Muscle of arm (tissue), 12 donors: ENCODE data around the gene ERBB3. TPM values are rescaled to one million over a fixed set of nuclear protein-coding genes. Genes with fewer than 3 reads are reported as not detected.

Experiments used
- DNase-seq: peaks from one replicate; pipeline ENCODE4 v3.0.0-alpha.2; 2013
- polyA plus RNA-seq, 12 donors: library from polyadenylated mRNA; unstranded; fragments of 120-200 nt; gene quantifications; one replicate each; pipeline ENCODE4 v1.2.1, GENCODE V29; 2013; ENCODE audit not compliant: insufficient read length in 12 of 12

The ERBB3 gene
- polyA plus RNA-seq, 12 donors: 119 to 2,162 (median 195) TPM

DNA sequence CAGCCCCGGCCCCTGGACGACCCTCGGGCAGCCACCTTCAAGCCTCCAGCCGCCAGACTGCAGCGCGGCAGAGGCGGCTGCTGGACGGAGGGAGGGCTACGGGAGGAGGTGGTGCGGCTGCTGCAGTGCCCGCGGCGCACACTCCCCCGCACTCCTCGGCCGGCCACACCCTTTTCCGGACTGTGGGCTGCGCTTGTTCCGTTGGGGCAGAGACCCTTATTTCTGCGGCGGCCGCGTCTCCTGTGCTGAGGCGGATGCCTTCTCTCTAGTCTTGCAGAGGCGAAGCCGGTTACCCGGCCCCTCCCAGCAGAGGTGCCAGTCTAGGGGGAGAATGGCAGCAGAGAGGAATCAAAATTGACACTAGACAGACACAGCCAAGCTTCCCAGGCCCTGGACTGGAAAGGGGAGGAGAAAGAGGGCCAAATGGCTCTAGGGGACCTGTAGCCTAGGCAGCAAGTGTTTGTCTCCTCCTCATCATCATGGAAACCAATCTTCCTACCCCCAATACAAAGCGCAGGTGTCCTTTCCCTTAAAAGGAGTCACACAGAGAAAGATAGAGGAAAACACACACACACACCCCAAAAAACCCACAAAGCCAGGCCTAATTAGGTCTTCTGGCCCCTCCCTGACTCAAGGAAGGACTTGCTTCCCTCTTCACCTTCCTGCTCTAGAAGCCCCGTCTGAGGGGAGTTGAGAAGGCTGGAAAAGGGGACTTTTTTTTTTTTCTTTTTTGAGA, 49.4 kb downstream of the ERBB3 start:
- peak; percentile 31 for DNase-seq

- no peak for DNase-seq
Observed at GRCh38 chr12:56129942-56130495, 50.1 kb downstream of the ERBB3 start.

- no peak for DNase-seq
Observed at GRCh38 chr12:56130876-56131275, 50.9 kb downstream of the ERBB3 start.

DNA sequence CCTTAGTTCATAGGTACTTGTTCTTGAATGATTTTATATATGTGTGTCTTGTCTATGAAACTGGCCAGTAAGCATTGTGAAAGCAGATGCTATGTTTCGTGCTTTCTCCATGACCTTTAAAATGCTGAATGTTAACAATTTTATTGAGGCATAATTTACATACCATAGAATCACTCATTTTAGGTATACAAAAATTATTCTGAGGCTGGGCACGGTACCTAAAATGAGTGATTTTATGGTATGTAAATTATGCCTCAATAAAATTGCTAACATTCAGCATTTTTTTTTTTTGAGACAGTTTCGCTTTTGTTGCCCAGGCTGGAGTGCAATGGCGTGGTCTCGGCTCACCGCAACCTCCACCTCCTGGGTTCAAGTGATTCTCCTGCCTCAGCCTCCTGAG, 54.9 kb downstream of the ERBB3 start:
- no peak for DNase-seq

- DNase-seq: no peak
Observed at GRCh38 chr12:56137853-56138571, 58.0 kb downstream of the ERBB3 start.

DNA sequence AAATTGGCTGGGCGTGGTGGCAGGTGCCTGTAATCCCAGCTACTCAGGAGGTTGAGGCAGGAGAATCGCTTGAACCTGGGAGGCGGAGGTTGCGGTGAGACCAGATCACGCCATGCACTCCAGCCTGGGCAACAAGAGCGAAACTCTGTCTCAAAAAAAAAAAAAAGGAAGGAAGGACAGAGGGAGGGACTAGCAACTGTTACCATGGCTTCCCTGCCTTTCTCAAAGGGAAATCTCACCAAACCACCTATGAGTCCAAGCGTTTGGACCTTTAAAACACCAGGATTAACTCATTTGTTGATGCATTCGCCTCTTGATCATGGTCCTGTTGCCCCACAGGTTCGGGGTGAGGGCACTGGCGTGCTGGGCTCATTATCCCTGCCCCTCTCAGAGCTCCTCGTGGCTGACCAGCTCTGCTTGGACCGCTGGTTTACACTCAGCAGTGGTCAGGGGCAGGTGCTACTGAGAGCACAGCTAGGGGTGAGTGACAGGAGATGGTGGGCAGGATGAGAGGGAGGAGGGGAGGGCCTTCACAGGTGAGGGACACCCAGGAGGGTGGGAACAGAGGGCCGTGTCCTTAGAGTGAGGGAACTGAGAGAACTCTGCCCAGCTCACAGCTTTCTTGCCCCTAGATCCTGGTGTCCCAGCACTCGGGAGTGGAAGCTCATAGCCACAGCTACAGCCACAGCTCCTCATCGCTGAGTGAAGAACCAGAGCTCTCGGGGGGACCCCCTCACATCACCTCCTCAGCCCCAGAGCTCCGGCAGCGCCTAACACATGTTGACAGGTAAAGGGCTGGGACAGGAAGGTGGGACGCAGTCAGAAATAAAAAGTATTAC, 62.2 kb downstream of the ERBB3 start:
- DNase-seq: no peak

DNA sequence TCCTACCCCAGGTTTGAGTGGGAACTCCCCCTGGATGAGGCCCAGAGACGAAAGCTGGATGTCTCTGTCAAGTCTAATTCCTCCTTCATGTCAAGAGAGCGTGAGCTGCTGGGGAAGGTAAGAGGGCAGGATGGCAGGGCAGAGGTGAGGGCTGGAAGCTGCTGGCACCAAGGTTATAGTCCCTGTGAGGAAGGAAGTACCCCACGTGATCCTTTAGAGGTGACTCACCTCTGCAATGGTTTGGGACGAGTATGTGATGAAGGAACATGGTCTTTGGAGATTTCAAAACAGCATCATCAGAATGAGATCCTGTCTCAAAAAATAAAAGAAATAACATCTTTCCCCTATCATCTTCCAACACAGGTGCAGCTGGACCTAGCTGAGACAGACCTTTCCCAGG, 63.3 kb downstream of the ERBB3 start:
- no peak for DNase-seq

DNA sequence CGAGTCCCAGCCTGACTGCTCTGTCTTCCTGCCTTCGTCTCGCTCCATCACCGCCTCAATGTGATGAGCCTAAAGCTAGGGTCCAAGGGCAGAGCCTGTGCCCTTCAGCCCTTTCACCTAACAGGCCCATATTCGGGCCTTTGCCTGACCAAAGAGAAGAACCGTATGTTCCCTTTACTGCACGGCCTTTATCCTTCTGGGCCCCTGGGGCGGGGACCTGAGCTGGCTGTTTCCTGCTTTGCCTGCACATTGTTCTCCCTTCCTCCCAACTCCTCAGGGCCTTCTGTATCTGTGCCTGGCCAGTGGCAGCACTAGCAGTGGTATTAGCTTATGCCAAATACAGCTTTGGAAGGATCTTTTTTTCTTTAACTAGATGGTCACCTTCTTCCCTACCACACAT, 63.9 kb downstream of the ERBB3 start:
- DNase-seq: no peak

- DNase-seq: no peak
Observed at GRCh38 chr12:56145217-56145616, 65.3 kb downstream of the ERBB3 start.

DNA sequence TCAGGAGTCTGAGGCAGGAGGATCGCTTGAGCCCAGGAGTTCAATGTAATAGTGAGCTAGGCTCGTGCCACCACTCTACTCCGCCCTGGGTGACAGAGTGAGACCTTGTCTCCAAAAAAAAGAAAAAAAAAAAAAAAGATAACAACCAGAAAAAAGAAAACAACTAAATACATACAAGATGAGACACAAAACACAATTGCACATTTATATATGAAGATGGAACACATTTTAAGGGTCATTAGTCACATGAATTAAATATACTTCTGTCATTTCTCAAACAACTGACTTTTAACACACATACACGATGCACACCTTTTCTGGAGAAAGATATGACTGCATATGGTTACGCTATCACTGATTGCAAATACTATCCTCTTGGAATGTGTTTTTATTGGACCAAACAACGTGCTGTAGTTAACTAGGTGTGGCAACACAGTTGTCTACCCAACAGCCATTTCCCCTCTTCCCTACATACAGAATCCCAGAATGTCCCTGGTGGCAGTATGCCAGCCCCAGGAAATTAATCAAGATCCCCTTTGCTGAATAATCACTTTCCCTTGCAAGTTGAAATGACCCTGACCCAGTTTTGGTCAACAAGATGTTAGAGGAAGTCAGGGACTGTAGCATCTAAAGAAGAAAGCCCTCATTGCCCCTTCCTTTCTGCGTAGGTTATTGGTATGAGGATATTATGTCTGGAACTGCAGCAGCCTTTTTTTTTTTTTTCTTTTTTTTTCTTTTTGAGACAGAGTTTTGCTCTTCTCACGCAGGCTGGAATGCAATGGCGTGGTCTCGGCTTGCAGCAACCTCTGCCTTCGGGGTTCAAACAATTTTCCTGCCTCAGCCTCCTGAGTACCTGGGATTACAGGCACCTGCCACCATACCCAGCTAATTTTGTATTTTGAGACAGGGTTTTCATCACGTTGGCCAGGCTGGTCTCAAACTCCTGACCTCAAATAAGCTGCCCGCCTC, 66.8 kb downstream of the ERBB3 start:
- DNase-seq: no peak

GRCh38 chr12:56150563-56150962, 70.6 kb downstream of the ERBB3 start:
- no peak for DNase-seq

DNA sequence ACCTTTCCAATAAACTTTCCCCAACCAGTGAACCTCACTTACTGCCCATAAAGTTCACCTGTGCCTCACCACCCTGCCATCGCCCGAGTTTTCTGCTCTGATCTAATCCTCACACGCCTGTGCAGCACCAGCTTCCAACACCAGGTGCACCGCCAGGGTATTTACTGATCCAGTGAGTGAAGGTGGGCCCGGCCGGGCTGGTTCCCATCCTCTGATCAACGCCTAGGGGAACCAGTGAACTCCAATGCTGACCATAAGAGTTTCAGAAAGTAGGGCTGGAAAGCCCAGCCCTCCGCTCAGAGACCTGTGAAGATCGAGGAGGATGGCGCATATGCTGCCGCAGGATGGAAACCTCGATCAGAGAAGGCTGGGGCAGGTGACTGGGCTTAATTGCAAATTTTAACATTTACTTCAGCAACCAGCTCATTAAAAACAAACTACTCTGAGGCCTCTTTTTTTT, 71.7 kb downstream of the ERBB3 start:
- no peak for DNase-seq

- DNase-seq: peak; percentile 95
Observed at GRCh38 chr12:56152132-56152755, 72.3 kb downstream of the ERBB3 start, which contains the start of gene MYL6B. MYL6B (plus strand) TSS chr12:56152587; CDS start chr12:56153919, 1,332 bp downstream.

Other genes with a start within 250 kb of the ERBB3 start
- gene MMP19, start 237.2 kb upstream of the ERBB3 start, polyA plus RNA-seq: 10 to 100 TPM in 1 of 12 donors, 1 to 10 TPM in 9, not detected in 2; 1.5 to 11.2 (median 2.3) TPM
- gene PYM1, start 152.3 kb upstream of the ERBB3 start, polyA plus RNA-seq: 10 to 100 TPM in 11 of 12 donors, not detected in 1; 18.2 to 35.9 (median 21.8) TPM
- 100 to 1,000 TPM in 1 of 12 donors, 10 to 100 TPM in 9, not detected in 2; 10.1 to 108 (median 15.3) TPM for gene DGKA, start 149.0 kb upstream of the ERBB3 start, polyA plus RNA-seq
- 10 to 100 TPM in 3 of 12 donors, 1 to 10 TPM in 4, under 1 TPM in 3, not detected in 2; 0.58 to 51.6 (median 1.9) TPM for gene PMEL, start 114.1 kb upstream of the ERBB3 start, polyA plus RNA-seq
- 10 to 100 TPM in 11 of 12 donors, not detected in 1; 20.1 to 59.4 (median 30.2) TPM for gene CDK2, start 113.3 kb upstream of the ERBB3 start, polyA plus RNA-seq
- 100 to 1,000 TPM in 11 of 12 donors, not detected in 1; 115 to 151 (median 130) TPM for gene RAB5B, start 106.1 kb upstream of the ERBB3 start, polyA plus RNA-seq
- gene SUOX, start 82.9 kb upstream of the ERBB3 start, polyA plus RNA-seq: 10 to 100 TPM in 11 of 12 donors, not detected in 1; 12.0 to 30.1 (median 14.7) TPM
- gene IKZF4, start 59.1 kb upstream of the ERBB3 start, polyA plus RNA-seq: 10 to 100 TPM in 2 of 12 donors, 1 to 10 TPM in 9, not detected in 1; 6.4 to 18.9 (median 8.8) TPM
- gene RPS26, start 38.2 kb upstream of the ERBB3 start, polyA plus RNA-seq: 100 to 1,000 TPM in 11 of 12 donors, not detected in 1; 101 to 603 (median 433) TPM
- gene PA2G4, start 24.4 kb downstream of the ERBB3 start, polyA plus RNA-seq: 100 to 1,000 TPM in 9 of 12 donors, 10 to 100 TPM in 2, not detected in 1; 94.9 to 156 (median 115) TPM
- gene RPL41, start 36.5 kb downstream of the ERBB3 start, polyA plus RNA-seq: over 10,000 TPM in 1 of 12 donors, 1,000 to 10,000 TPM in 11; 2,042 to 11,980 (median 5,603) TPM
- 1 to 10 TPM in 11 of 12 donors, not detected in 1; 3.3 to 8.8 (median 5.0) TPM for gene ZC3H10, start 38.1 kb downstream of the ERBB3 start, polyA plus RNA-seq
- 10 to 100 TPM in 11 of 12 donors, not detected in 1; 40.1 to 83.4 (median 75.0) TPM for gene ESYT1, start 48.1 kb downstream of the ERBB3 start, polyA plus RNA-seq
- 1,000 to 10,000 TPM in 2 of 12 donors, 100 to 1,000 TPM in 10; 364 to 1,212 (median 828) TPM for gene MYL6B, start 72.4 kb downstream of the ERBB3 start, polyA plus RNA-seq
- 1,000 to 10,000 TPM in 11 of 12 donors, not detected in 1; 1,137 to 1,762 (median 1,374) TPM for gene MYL6, start 78.2 kb downstream of the ERBB3 start, polyA plus RNA-seq
- 100 to 1,000 TPM in 1 of 12 donors, 10 to 100 TPM in 10, not detected in 1; 56.4 to 105 (median 65.4) TPM for gene SMARCC2, start 109.3 kb downstream of the ERBB3 start, polyA plus RNA-seq
- gene RNF41, start 141.8 kb downstream of the ERBB3 start, polyA plus RNA-seq: 10 to 100 TPM in 11 of 12 donors, not detected in 1; 35.3 to 47.1 (median 41.8) TPM
- 10 to 100 TPM in 11 of 12 donors, not detected in 1; 14.7 to 36.7 (median 17.3) TPM for gene NABP2, start 144.2 kb downstream of the ERBB3 start, polyA plus RNA-seq
- gene SLC39A5, start 149.9 kb downstream of the ERBB3 start, polyA plus RNA-seq: 10 to 100 TPM in 1 of 12 donors, 1 to 10 TPM in 2, under 1 TPM in 7, not detected in 2; 0.13 to 85.4 (median 0.59) TPM
- gene ANKRD52, start 178.2 kb downstream of the ERBB3 start, polyA plus RNA-seq: 10 to 100 TPM in 11 of 12 donors, not detected in 1; 12.6 to 25.2 (median 17.7) TPM
- 10 to 100 TPM in 11 of 12 donors, not detected in 1; 13.5 to 32.5 (median 17.4) TPM for gene COQ10A, start 186.8 kb downstream of the ERBB3 start, polyA plus RNA-seq
- gene CS, start 220.2 kb downstream of the ERBB3 start, polyA plus RNA-seq: 100 to 1,000 TPM; 136 to 255 (median 226) TPM
- 10 to 100 TPM in 11 of 12 donors, not detected in 1; 36.5 to 90.7 (median 57.4) TPM for gene CNPY2, start 235.8 kb downstream of the ERBB3 start, polyA plus RNA-seq